Caco-2 (cell line): ENCODE measurements around the gene SUN2. TPM values are rescaled to one million over a fixed set of nuclear protein-coding genes. Genes with fewer than 3 reads are reported as not detected.

ENCODE experiments used
- BruUV-seq: library from RNA; stranded (reverse); fragments of 400-500 nt; replicated peaks from 2 replicates; lab custom pipeline; 2021; lab: Mats Ljungman, UMichigan
- CTCF ChIA-PET: fragments of 300-600 bp; sonication (Branson Sonifier 250); formaldehyde crosslinking; loops from one replicate; lab custom pipeline; 2022; ENCODE audit warnings: antibody characterized with exemption; lab: Charles Lee
- POLR2A ChIA-PET: fragments of 300-600 bp; sonication (Branson Sonifier 250); formaldehyde crosslinking; loops from one replicate; lab custom pipeline; 2022; ENCODE audit warnings: antibody characterized with exemption; lab: Charles Lee
- DNase-seq, 2 experiments: peaks; one replicate each; pipeline versions ENCODE4 v3.0.0 to v3.0.0-alpha.2; 2020 to 2022
- H3K27me3 ChIP-seq: replicated peaks from 2 replicates; pipeline ENCODE4 v1.6.0; 2011; ENCODE audit warnings: low read length; ENCODE audit not compliant: control insufficient read depth, insufficient read depth
- H3K36me3 ChIP-seq: 2 replicates; pipeline ENCODE4 v1.5.1; 2011; ENCODE audit warnings: low read length; ENCODE audit not compliant: control insufficient read depth, insufficient read depth
- H3K4me1 ChIP-seq: fragments of 250-450 bp; sonication (Bioruptor Pico); 2 replicates; pipeline ENCODE4 v1.5.1; 2020; ENCODE audit warnings: mild to moderate bottlenecking
- H3K4me3 ChIP-seq: 2 replicates; pipeline ENCODE4 v1.5.1; 2011; ENCODE audit warnings: low read depth, mild to moderate bottlenecking, control low read depth, low read length
- H3K9me3 ChIP-seq: fragments of 250-450 bp; sonication (Bioruptor Pico); 2 replicates; pipeline ENCODE4 v1.5.1; 2020; ENCODE audit warnings: mild to moderate bottlenecking, moderate library complexity
- H3K27ac Mint-ChIP-seq: one replicate; pipeline ENCODE4 v1.8.0; 2022; ENCODE audit warnings: mixed read lengths; ENCODE audit not compliant: unreplicated experiment
- H3K27me3 Mint-ChIP-seq: one replicate; pipeline ENCODE4 v1.8.0; 2022; ENCODE audit warnings: mixed read lengths; ENCODE audit not compliant: insufficient read depth, unreplicated experiment
- H3K36me3 Mint-ChIP-seq: one replicate; pipeline ENCODE4 v1.8.0; 2022; ENCODE audit warnings: mild to moderate bottlenecking, mixed read lengths; ENCODE audit not compliant: insufficient read depth, unreplicated experiment
- H3K4me1 Mint-ChIP-seq: one replicate; pipeline ENCODE4 v1.8.0; 2022; ENCODE audit warnings: low read depth, mixed read lengths; ENCODE audit not compliant: unreplicated experiment
- H3K4me3 Mint-ChIP-seq: one replicate; pipeline ENCODE4 v1.8.0; 2022; ENCODE audit warnings: mild to moderate bottlenecking, moderate library complexity, mixed read lengths; ENCODE audit not compliant: unreplicated experiment
- H3K9me3 Mint-ChIP-seq: one replicate; pipeline ENCODE4 v1.8.0; 2022; ENCODE audit warnings: mixed read lengths; ENCODE audit not compliant: unreplicated experiment
- CTCF ChIP-seq, 2 experiments: fragments of 200-600 bp in 1 of 2; IDR thresholded peaks; 1 replicate in 1 of 2; 2 replicates in 1 of 2; pipeline versions ENCODE4 v1.5.1 to v1.8.0; 2011 to 2022; ENCODE audit warnings: antibody characterized with exemption in 1 of 2, control low read depth in 1 of 2, inconsistent platforms in 1 of 2, low read depth in 1 of 2, low read length in 1 of 2, mild to moderate bottlenecking in 1 of 2, moderate library complexity in 1 of 2; ENCODE audit not compliant: insufficient read depth in 1 of 2, severe bottlenecking in 1 of 2, unreplicated experiment in 1 of 2
- intact Hi-C: fragments of 100-400 bp; cut with micrococcal nuclease; formaldehyde crosslinking; loops from one replicate; pipeline ENCODE4 v1.10.0; 2022; ENCODE audit not compliant: unreplicated experiment
- total RNA-seq: library from RNA; stranded (reverse); gene quantifications from 2 replicates; pipeline ENCODE4 v1.2.3, GENCODE V29; 2022

Gene SUN2
- total RNA-seq, 1 experiment from 2014 or later = 67.8 TPM

GRCh38 chr22:38775656-38776055, 19.9 kb upstream of the SUN2 start:
- no peak overlapping the region for H3K4me3 Mint-ChIP-seq
- POLR2A ChIA-PET = no interaction called here
- CTCF ChIA-PET = no interaction called here

GRCh38 chr22:38774496-38775166, 18.8 kb upstream of the SUN2 start:
- H3K27ac Mint-ChIP-seq = no peak overlapping the region
- H3K4me1 Mint-ChIP-seq = no peaks in the 10 kb centered on the region
- BruUV-seq = no TSS peak
- H3K9me3 Mint-ChIP-seq = no peaks in the 10 kb centered on the region
- no peak for TF ChIP-seq CTCF (IDR thresholded peaks at IDR 0.05; ENCODE audit: insufficient read depth in 1 of 2, low read depth in 1 of 2, low read length in 1 of 2, severe bottlenecking in 1 of 2, unreplicated experiment in 1 of 2)
- H3K36me3 Mint-ChIP-seq = no peaks in the 10 kb centered on the region
- no peaks in the 10 kb centered on the region for H3K36me3 ChIP-seq
- H3K27me3 ChIP-seq = no peaks in the 10 kb centered on the region
- H3K4me3 ChIP-seq = no peak overlapping the region
- H3K4me1 ChIP-seq = no peaks in the 10 kb centered on the region
- intact Hi-C loops = no loop called here
- POLR2A ChIA-PET = no interaction called here
- CTCF ChIA-PET = no interaction called here
- no peaks in the 10 kb centered on the region for H3K27me3 Mint-ChIP-seq
- no peak overlapping the region for H3K4me3 Mint-ChIP-seq
- H3K9me3 ChIP-seq = no peaks in the 10 kb centered on the region
- no peak for DNase-seq

More at GRCh38 chr22:38775656-38776055, 19.9 kb upstream of the SUN2 start:
- no peak for TF ChIP-seq CTCF (IDR thresholded peaks at IDR 0.05; ENCODE audit: insufficient read depth in 1 of 2, low read depth in 1 of 2, low read length in 1 of 2, severe bottlenecking in 1 of 2, unreplicated experiment in 1 of 2)
- Mint-ChIP-seq H3K9me3 (no peaks in the 10 kb centered on the region), H3K4me1 (no peaks in the 10 kb centered on the region), H3K36me3 (no peaks in the 10 kb centered on the region), H3K27ac (no peak overlapping the region), H3K27me3 (no peaks in the 10 kb centered on the region)
- Histone ChIP-seq H3K36me3 (no peaks in the 10 kb centered on the region), H3K27me3 (no peaks in the 10 kb centered on the region), H3K4me1 (no peaks in the 10 kb centered on the region), H3K4me3 (no peak overlapping the region), H3K9me3 (no peaks in the 10 kb centered on the region)
- intact Hi-C loops = no loop called here
- BruUV-seq = no TSS peak
- DNase-seq = no peak

GRCh38 chr22:38773363-38773946, 17.7 kb upstream of the SUN2 start:
- TF ChIP-seq CTCF (IDR thresholded peaks at IDR 0.05; ENCODE audit: insufficient read depth in 1 of 2, low read depth in 1 of 2, low read length in 1 of 2, severe bottlenecking in 1 of 2, unreplicated experiment in 1 of 2) = no peak
- H3K36me3 ChIP-seq = no peaks in the 10 kb centered on the region
- H3K4me1 ChIP-seq = no peaks in the 10 kb centered on the region
- DNase-seq = no peak
- no peaks in the 10 kb centered on the region for H3K27me3 ChIP-seq
- ChIA-PET CTCF (no interaction called here), POLR2A (no interaction called here)
- no peaks in the 10 kb centered on the region for H3K27me3 Mint-ChIP-seq
- no peaks in the 10 kb centered on the region for H3K9me3 ChIP-seq
- H3K36me3 Mint-ChIP-seq = no peaks in the 10 kb centered on the region
- no TSS peak for BruUV-seq
- no peak overlapping the region for H3K27ac Mint-ChIP-seq
- H3K9me3 Mint-ChIP-seq = no peaks in the 10 kb centered on the region
- H3K4me3 ChIP-seq = no peak overlapping the region
- H3K4me3 Mint-ChIP-seq = no peak overlapping the region
- H3K4me1 Mint-ChIP-seq = no peaks in the 10 kb centered on the region
- intact Hi-C loops = no loop called here
